ENCODE measurements around the gene PCNT. TPM values are rescaled to one million over a fixed set of nuclear protein-coding genes. Genes with fewer than 3 reads are reported as not detected.

PCNT gene
- total and polyA plus RNA-seq, 2 donors (not counting 1 experiment from before 2014, with no cell fraction given) = 20.3 to 58.1 TPM

- DNase-seq (no peak), ATAC-seq (ENCODE audit: low read depth) (no peak)
- Mint-ChIP-seq H3K4me3 (peak overlapping the region; percentile 93), H3K27ac (peak overlapping the region; percentile 92), H3K27me3 (no peaks in the 10 kb centered on the region), H3K9me3 (ENCODE audit: insufficient read depth) (no peaks in the 10 kb centered on the region), H3K4me1 (peaks cover 44% of the 10 kb centered on the region)
- Histone ChIP-seq H3K27ac (ENCODE audit: low read length in 2 of 2) (no peak overlapping the region), H3K79me2 (ENCODE audit: control insufficient read depth, insufficient read depth, low read length) (peaks cover 60% of the 10 kb centered on the region), H3K9ac (ENCODE audit: low read length) (peak overlapping the region; percentile 78), H4K20me1 (ENCODE audit: control insufficient read depth, insufficient read depth, low read length, poor library complexity, severe bottlenecking) (peaks cover 51% of the 10 kb centered on the region), H3K4me3 (ENCODE audit: control extremely low read depth in 1 of 5, extremely low read depth in 1 of 5, insufficient read depth in 1 of 5, low read depth in 2 of 5, low read length in 4 of 5) (peak overlapping the region in 1 of 5 experiments; percentile 86), H3K9me3 (ENCODE audit: control extremely low read depth in 1 of 3, control insufficient read depth in 2 of 3, insufficient read depth in 1 of 3, low read length in 2 of 3) (no peaks in the 10 kb centered on the region), H3K4me1 (ENCODE audit: control insufficient read depth in 2 of 2, insufficient read depth in 2 of 2, low read length in 2 of 2) (peaks cover 29 to 44% of the 10 kb centered on the region in 2 donors), H2AFZ (ENCODE audit: insufficient read depth, low read depth, low read length, poor library complexity, severe bottlenecking) (no peak overlapping the region), H3K36me3 (replicated peaks in 1 of 2; ENCODE audit: control extremely low read depth in 1 of 2, control insufficient read depth in 1 of 2, extremely low read depth in 1 of 2, insufficient read depth in 2 of 2, low read length in 1 of 2) (peaks cover 0 to 28% of the 10 kb centered on the region in 2 experiments), H3K4me2 (replicated peaks; ENCODE audit: low read depth, low read length, poor library complexity, severe bottlenecking) (peak overlapping the region; percentile 84), H3K27me3 (replicated peaks in 1 of 4; ENCODE audit: control extremely low read depth in 1 of 4, control insufficient read depth in 3 of 4, insufficient read depth in 4 of 4, low read length in 3 of 4) (no peaks in the 10 kb centered on the region)
- intact Hi-C loops (cut with micrococcal nuclease) = no loop called here
- no peak for TF ChIP-seq EZH2 (IDR thresholded peaks at IDR 0.05; ENCODE audit: borderline replicate concordance, insufficient read depth, low read depth, low read length, poor library complexity, severe bottlenecking)
- no peak for TF ChIP-seq CTCF (IDR thresholded peaks at IDR 0.05)
- CTCF ChIA-PET = interaction anchor here (1.2 to 3.0 kb wide), 4 partner anchors 41 to 142 kb away, joined by 4 to 17 read pairs (median 4); a partner anchor contains a TSS
- 100% methylated on average over 1 of the region's 1 CpG for WGBS (ENCODE audit: insufficient coverage)
- POLR2A ChIA-PET = no interaction called here
Observed at GRCh38 chr21:46284733-46285132, 39.2 kb upstream of the PCNT start.

GRCh38 chr21:46285206-46285661 is 38.7 kb upstream of the PCNT start, which contains the start of gene MCM3AP:
TSS of gene MCM3AP (minus strand) at chr21:46285611. CDS start at chr21:46285286, 325 bp downstream.
- H3K27me3 Mint-ChIP-seq = no peaks in the 10 kb centered on the region
- peak within 1 kb of the TSS; percentile 78 for H3K9ac ChIP-seq (ENCODE audit: low read length)
- peaks cover 29 to 47% of the 10 kb centered on the region in 2 donors for H3K4me1 ChIP-seq (ENCODE audit: control insufficient read depth in 2 of 2, insufficient read depth in 2 of 2, low read length in 2 of 2)
- no peak for ATAC-seq (ENCODE audit: low read depth)
- TF ChIP-seq CTCF (IDR thresholded peaks at IDR 0.05) = no peak
- no peak for TF ChIP-seq EZH2 (IDR thresholded peaks at IDR 0.05; ENCODE audit: borderline replicate concordance, insufficient read depth, low read depth, low read length, poor library complexity, severe bottlenecking)
- H3K4me2 ChIP-seq (replicated peaks; ENCODE audit: low read depth, low read length, poor library complexity, severe bottlenecking) = peak within 1 kb of the TSS; percentile 84
- no peaks in the 10 kb centered on the region for H3K27me3 ChIP-seq (replicated peaks in 1 of 4; ENCODE audit: control extremely low read depth in 1 of 4, control insufficient read depth in 3 of 4, insufficient read depth in 4 of 4, low read length in 3 of 4)
- POLR2A ChIA-PET = no interaction called here
- peak within 1 kb of the TSS; percentile 68 to 86 (median 78) for H3K4me3 ChIP-seq (ENCODE audit: control extremely low read depth in 1 of 5, extremely low read depth in 1 of 5, insufficient read depth in 1 of 5, low read depth in 2 of 5, low read length in 4 of 5)
- intact Hi-C loops (cut with micrococcal nuclease) = no loop called here
- peaks cover 46% of the 10 kb centered on the region for H4K20me1 ChIP-seq (ENCODE audit: control insufficient read depth, insufficient read depth, low read length, poor library complexity, severe bottlenecking)
- peak within 1 kb of the TSS; percentile 92 for H3K27ac Mint-ChIP-seq
- H3K36me3 ChIP-seq (replicated peaks in 1 of 2; ENCODE audit: control extremely low read depth in 1 of 2, control insufficient read depth in 1 of 2, extremely low read depth in 1 of 2, insufficient read depth in 2 of 2, low read length in 1 of 2) = peaks cover 0 to 23% of the 10 kb centered on the region in 2 experiments
- H3K9me3 ChIP-seq (ENCODE audit: control extremely low read depth in 1 of 3, control insufficient read depth in 2 of 3, insufficient read depth in 1 of 3, low read length in 2 of 3) = no peaks in the 10 kb centered on the region
- whole genome bisulfite sequencing (ENCODE audit: insufficient coverage) = no CpG with 5 or more reads among the region's 6 CpGs
- peak within 1 kb of the TSS; percentile 93 for H3K4me3 Mint-ChIP-seq
- H3K4me1 Mint-ChIP-seq = peaks cover 45% of the 10 kb centered on the region
- no peaks in the 10 kb centered on the region for H3K9me3 Mint-ChIP-seq (ENCODE audit: insufficient read depth)
- H3K27ac ChIP-seq (ENCODE audit: low read length in 2 of 2) = peak within 1 kb of the TSS; percentile 61 to 87
- CTCF ChIA-PET = interaction anchor here (0.8 to 3.0 kb wide), 5 partner anchors 40 to 142 kb away, joined by 3 to 17 read pairs (median 4); a partner anchor contains a TSS
- DNase-seq = no peak
- H2AFZ ChIP-seq (ENCODE audit: insufficient read depth, low read depth, low read length, poor library complexity, severe bottlenecking) = peak within 1 kb of the TSS; percentile 94
- H3K79me2 ChIP-seq (ENCODE audit: control insufficient read depth, insufficient read depth, low read length) = peaks cover 55% of the 10 kb centered on the region

Data from B cell (primary cell).